ENCODE data around the gene WNT7A. TPM values are rescaled to one million over a fixed set of nuclear protein-coding genes. Genes with fewer than 3 reads are reported as not detected.

Gene WNT7A
- total RNA-seq, 1 donor from 2014 or later = not detected

DNA sequence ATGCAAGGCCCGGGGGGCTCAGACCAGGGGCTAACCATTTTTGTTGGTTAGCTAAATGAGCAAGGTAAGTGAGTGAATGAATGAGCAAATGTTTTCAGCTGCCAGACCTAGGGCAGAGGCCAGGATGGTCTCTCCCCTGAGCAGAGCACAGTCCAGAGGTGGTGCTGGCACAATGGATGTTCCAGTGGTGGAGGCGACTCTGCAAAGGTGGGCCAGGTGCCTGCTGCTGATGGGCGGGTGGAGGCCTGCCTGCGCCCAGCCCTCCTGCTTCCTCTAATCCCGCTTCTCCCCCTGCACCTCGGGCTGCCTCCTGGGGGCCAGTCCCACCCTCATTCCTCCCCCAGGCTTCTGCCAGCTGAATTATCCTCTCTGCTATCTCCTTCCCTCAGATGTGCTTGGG lies 112.8 kb downstream of the WNT7A start:
- intact Hi-C loops (cut with DNase I) = no loop called here
- no peak for DNase-seq (ENCODE audit: low spot score)
- ATAC-seq = no peak

Other genes starting within 250 kb of the WNT7A start
- 11.1 TPM for gene CHCHD4, start 244.8 kb upstream of the WNT7A start, total RNA-seq
- 67.7 TPM for gene TMEM43, start 245.0 kb upstream of the WNT7A start, total RNA-seq

Data from sciatic nerve (tissue), 2 donors.